ENCODE results near the gene APH1B.

DNA sequence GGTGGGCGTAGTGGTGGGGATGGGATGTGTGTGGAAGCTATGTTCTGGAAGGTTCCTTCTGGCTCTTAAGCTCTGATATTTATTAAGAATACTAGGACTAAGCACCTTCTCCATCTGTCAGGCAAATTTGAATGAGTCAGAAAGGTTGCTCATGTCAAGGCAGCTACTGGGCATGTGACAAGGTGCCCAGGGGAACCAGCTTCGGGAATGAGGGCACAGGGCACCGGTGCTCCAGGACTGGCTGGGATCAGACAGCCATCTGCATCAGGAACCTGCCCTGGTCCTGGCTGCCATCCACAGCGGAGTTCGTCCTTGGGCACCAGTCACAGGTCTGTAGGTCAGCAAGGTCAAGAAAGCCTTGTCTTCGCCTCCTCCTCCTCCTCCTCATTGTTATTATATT lies 71.8 kb downstream of the APH1B start:
- TF ChIP-seq, protein P1, sequence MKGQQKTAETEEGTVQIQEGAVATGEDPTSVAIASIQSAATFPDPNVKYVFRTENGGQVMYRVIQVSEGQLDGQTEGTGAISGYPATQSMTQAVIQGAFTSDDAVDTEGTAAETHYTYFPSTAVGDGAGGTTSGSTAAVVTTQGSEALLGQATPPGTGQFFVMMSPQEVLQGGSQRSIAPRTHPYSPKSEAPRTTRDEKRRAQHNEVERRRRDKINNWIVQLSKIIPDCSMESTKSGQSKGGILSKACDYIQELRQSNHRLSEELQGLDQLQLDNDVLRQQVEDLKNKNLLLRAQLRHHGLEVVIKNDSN (IDR thresholded peaks at IDR 0.05) = no peak
- TF ChIP-seq TAF1 (IDR thresholded peaks at IDR 0.05; ENCODE audit: low read depth) (no peak), ZBTB7A (IDR thresholded peaks at IDR 0.05; ENCODE audit: low read depth) (no peak), YY1 (IDR thresholded peaks at IDR 0.05; ENCODE audit: low read depth) (no peak), RAD21 (IDR thresholded peaks at IDR 0.05; ENCODE audit: low read depth) (no peak), NFIC (IDR thresholded peaks at IDR 0.05) (no peak)
- TF ChIP-seq, protein P2, sequence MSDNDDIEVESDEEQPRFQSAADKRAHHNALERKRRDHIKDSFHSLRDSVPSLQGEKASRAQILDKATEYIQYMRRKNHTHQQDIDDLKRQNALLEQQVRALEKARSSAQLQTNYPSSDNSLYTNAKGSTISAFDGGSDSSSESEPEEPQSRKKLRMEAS (IDR thresholded peaks at IDR 0.05) = no peak

Data from Ishikawa (cell line).